ENCODE results near the gene SPNS1. TPM values are rescaled to one million over a fixed set of nuclear protein-coding genes. Genes with fewer than 3 reads are reported as not detected.

SPNS1 gene
- total RNA-seq, 1 donor from 2014 or later, result 51.7 TPM

- H3K4me3 ChIP-seq (ENCODE audit: low read depth, low read length), result no peak within 1 kb of the TSS
- no peak for TF ChIP-seq CTCF (conservative IDR thresholded peaks at IDR 0.05; ENCODE audit: low read depth, low read length)
- DNase-seq (ENCODE audit: low read depth), result no peak
These were observed 42.8 kb upstream of the SPNS1 start, which contains the start of gene CD19 for GRCh38 chr16:28931801-28932225. Gene CD19 (plus strand): TSS chr16:28931971. CDS start chr16:28932001, 30 bp downstream.

GRCh38 chr16:28932339-28933141 lies 42.0 kb upstream of the SPNS1 start:
- TF ChIP-seq CTCF (conservative IDR thresholded peaks at IDR 0.05; ENCODE audit: low read depth, low read length), result no peak
- no peak overlapping the region for H3K4me3 ChIP-seq (ENCODE audit: low read depth, low read length)
- no peak for DNase-seq (ENCODE audit: low read depth)

GRCh38 chr16:28933171-28933570 lies 41.4 kb upstream of the SPNS1 start:
- TF ChIP-seq CTCF (conservative IDR thresholded peaks at IDR 0.05; ENCODE audit: low read depth, low read length), result no peak
- H3K4me3 ChIP-seq (ENCODE audit: low read depth, low read length), result no peak overlapping the region
- DNase-seq (ENCODE audit: low read depth), result no peak

- no peak overlapping the region for H3K4me3 ChIP-seq (ENCODE audit: low read depth, low read length)
- TF ChIP-seq CTCF (conservative IDR thresholded peaks at IDR 0.05; ENCODE audit: low read depth, low read length), result no peak
- DNase-seq (ENCODE audit: low read depth), result no peak
These were observed 39.2 kb upstream of the SPNS1 start for GRCh38 chr16:28935346-28935745.

- DNase-seq (ENCODE audit: low read depth), result no peak
- TF ChIP-seq CTCF (conservative IDR thresholded peaks at IDR 0.05; ENCODE audit: low read depth, low read length), result no peak
- peak overlapping the region; percentile 19 for H3K4me3 ChIP-seq (ENCODE audit: low read depth, low read length)
These were observed 38.4 kb upstream of the SPNS1 start for GRCh38 chr16:28935924-28936783.

- H3K4me3 ChIP-seq (ENCODE audit: low read depth, low read length), result no peak overlapping the region
- DNase-seq (ENCODE audit: low read depth), result no peak
- no peak for TF ChIP-seq CTCF (conservative IDR thresholded peaks at IDR 0.05; ENCODE audit: low read depth, low read length)
These were observed 37.8 kb upstream of the SPNS1 start for GRCh38 chr16:28936784-28937155.
